SHP77 (cell line): ENCODE data around the gene POM121.
"Not testable (repeated sequence)": the region's sequence is repeated elsewhere in the genome, so short reads cannot be mapped to it uniquely, and the experiment has no call there.

ENCODE experiments used
- DNase-seq, 2 experiments: peaks; one replicate each; lab custom pipeline; 2025; lab: John Stamatoyannopoulos, UW

Gene POM121

GRCh38 chr7:72949686-72950085 lies 24.8 kb downstream of the POM121 start:
- not testable (repeated sequence) for DNase-seq

GRCh38 chr7:72950432-72950831 lies 25.5 kb downstream of the POM121 start:
- DNase-seq: not testable (repeated sequence)

- not testable (repeated sequence) for DNase-seq
Observed at GRCh38 chr7:72953901-72954562, 29.1 kb downstream of the POM121 start.

- not testable (repeated sequence) for DNase-seq
Observed at GRCh38 chr7:72954563-72955198, 29.8 kb downstream of the POM121 start.

- DNase-seq: not testable (repeated sequence)
Observed at GRCh38 chr7:72960029-72960428, 35.1 kb downstream of the POM121 start.

- DNase-seq: not testable (repeated sequence)
Observed at GRCh38 chr7:72960626-72961345, 35.9 kb downstream of the POM121 start.

- not testable (repeated sequence) for DNase-seq
Observed at GRCh38 chr7:72961346-72961650, 36.4 kb downstream of the POM121 start.

- not testable (repeated sequence) for DNase-seq
Observed at GRCh38 chr7:72963056-72963455, 38.2 kb downstream of the POM121 start.

- not testable (repeated sequence) for DNase-seq
Observed at GRCh38 chr7:72965186-72965975, 40.5 kb downstream of the POM121 start.

GRCh38 chr7:72966892-72967291 lies 42.0 kb downstream of the POM121 start:
- not testable (repeated sequence) for DNase-seq

GRCh38 chr7:72968980-72969516 lies 44.2 kb downstream of the POM121 start, which contains the start of gene TRIM74:
TRIM74 (minus strand) TSS chr7:72969466; CDS start chr7:72966157, 3,309 bp downstream.
- not testable (repeated sequence) for DNase-seq

GRCh38 chr7:72969688-72970087 lies 44.8 kb downstream of the POM121 start:
- DNase-seq: not testable (repeated sequence)

GRCh38 chr7:72971505-72971904 lies 46.6 kb downstream of the POM121 start:
- not testable (repeated sequence) for DNase-seq

- DNase-seq: not testable (repeated sequence)
Observed at GRCh38 chr7:72974781-72975180, 49.9 kb downstream of the POM121 start.

- not testable (repeated sequence) for DNase-seq
Observed at GRCh38 chr7:72975656-72976286, 50.9 kb downstream of the POM121 start.

GRCh38 chr7:72976434-72976833 lies 51.5 kb downstream of the POM121 start:
- not testable (repeated sequence) for DNase-seq

- not testable (repeated sequence) for DNase-seq
Observed at GRCh38 chr7:72980382-72980781, 55.5 kb downstream of the POM121 start.

GRCh38 chr7:72982084-72982483 lies 57.2 kb downstream of the POM121 start:
- DNase-seq: not testable (repeated sequence)

- DNase-seq: not testable (repeated sequence)
Observed at GRCh38 chr7:72990146-72990913, 65.4 kb downstream of the POM121 start.

- DNase-seq: not testable (repeated sequence)
Observed at GRCh38 chr7:72995484-72995883, 70.6 kb downstream of the POM121 start.
